ENCODE data around the gene SCAMP2. TPM values are rescaled to one million over a fixed set of nuclear protein-coding genes. Genes with fewer than 3 reads are reported as not detected.

Gene SCAMP2
- total RNA-seq, 1 experiment from 2014 or later = 32.1 TPM

DNA sequence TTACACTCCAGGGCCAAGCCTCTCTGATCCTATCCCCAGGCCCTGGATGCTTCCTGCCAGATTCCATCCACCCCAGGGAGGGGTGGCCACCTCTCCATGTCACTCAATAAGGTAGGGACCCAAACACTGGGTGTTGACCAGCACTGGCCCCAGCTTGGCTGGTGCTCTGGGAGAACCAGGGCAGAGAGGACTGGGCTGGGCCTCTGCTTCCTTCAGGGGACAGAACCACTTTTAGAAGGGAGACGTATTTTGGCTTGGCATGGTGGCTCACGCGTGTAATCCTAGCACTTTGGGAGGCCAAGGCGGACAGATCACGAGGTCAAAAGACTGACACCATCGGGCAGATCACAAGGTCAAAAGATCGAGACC, 51.4 kb downstream of the SCAMP2 start:
- DNase-seq (ENCODE audit: low read depth) = no peak

DNA sequence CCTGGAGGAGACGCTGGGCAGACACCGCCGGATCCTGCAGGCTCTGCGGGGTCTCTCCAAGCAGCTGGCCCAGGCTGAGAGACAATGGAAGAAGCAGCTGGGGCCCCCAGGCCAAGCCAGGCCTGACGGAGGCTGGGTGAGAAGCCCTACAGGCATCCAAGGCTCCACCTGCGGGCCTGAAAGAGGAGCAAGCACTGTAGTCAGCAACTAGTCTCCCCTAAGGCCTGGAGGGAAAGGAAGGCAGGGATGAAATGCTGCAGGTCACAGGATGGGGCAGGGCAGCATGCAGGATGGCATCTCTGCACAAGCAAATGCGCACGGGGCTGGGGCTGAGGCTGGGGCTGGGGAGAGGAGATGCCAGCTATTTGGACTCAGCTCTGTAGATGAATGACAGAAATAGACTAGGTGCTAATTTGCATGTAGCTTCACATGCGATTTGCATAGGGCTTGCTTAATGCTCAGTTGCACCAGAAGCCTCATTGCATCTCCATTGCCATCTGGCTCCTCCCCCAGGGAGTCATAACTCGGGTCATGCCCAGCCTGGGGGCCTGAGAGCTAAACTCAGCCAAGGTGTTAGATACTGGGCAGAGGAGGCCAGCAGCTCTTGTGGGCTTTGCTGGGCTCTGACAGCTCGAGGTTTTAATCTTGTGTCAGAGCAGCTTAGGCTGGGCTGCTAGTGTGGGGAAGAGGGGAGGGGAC, 51.9 kb downstream of the SCAMP2 start:
- DNase-seq (ENCODE audit: low read depth) = no peak

DNA sequence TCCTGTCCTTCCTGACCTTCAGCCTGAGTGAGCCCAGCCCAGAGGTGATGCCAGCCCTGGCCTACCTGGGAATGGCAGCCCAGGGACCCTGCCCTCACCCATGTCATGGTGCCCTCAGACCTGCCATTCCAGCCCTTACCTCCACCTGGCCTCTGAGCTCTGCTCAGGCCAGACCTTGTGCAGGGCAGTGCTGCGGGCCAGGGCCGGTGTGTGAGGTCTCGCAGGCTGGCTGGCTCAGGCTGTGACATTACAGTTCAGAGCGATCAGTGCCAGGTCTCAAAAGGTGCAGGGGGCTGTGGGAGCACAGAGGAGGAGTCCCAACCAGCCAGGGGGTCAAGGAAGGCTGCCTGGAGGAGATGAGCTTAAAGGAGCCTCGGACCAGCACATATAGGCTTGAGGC, 53.1 kb downstream of the SCAMP2 start:
- DNase-seq (ENCODE audit: low read depth) = no peak

DNA sequence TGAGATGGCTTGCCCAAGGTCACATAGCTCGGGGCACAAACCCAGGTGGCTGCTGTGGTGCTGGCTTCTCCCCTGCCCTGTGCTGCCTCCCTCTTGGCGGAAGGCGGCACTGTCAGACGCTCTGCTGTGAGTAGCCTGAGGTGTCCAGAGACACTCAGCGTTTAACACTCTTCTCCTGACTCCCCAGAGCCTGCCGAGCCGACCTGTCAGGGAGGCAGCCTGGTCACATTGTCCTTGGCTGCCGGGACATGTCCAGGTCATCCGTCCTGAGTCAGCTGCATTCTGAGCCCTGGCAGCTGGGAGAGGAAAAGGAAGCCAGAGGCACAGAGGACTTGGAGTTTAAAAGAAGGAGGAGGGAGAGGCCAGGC, 55.8 kb downstream of the SCAMP2 start:
- peak; percentile 23 for DNase-seq (ENCODE audit: low read depth)

DNA sequence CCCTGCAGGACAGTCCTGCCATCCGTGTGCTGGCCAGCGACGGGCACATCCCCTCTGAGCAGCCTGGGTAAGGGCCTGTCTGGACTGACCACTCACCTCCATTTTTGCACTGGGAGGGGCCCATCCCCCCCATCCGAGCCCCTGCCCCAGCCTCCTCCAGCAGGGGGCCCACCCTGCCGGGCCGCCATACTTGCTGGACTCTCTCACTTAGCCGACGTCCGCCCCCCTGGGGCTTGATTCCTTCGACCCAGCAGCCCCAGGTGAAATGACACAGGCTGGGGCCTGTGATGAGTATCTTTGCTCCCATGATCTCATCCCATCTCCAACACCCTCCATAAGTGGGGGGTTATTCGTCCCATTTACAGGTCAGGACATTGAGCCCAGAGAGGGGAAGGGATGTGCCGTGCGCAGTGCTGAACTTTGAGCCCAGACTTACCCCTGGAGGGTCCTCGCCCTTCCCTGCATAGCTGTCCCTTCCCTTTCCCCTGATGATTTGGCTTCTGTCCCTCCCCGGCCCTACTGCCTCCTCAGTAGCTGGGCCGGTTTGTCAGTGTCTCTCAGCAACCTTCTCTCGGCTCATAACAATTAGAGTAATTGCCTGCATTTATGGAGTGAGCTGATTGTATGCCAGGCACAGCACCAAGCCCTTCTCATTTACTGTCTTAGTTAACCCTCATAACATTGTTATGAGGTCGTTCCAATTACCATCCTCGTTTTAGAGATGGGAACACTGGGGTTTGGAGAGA, 56.4 kb downstream of the SCAMP2 start:
- no peak for DNase-seq (ENCODE audit: low read depth)

DNA sequence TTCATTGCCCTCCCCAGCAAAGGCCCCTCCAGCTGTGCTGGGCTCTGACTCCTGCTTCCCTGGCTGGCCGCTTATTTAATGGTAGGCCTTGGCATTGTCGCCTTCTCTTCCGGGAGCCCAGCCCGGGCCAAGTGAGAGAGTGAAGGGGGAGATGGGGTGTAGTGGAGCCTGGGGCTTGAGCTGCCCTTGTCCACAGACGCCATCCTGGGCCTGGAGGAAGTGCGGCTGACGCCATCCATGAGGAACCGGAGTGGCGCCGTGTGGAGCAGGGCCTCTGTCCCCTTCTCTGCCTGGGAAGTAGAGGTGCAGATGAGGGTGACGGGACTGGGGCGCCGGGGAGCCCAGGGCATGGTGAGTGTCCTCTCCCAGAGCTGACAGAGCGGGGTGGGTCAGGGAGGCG, 57.2 kb downstream of the SCAMP2 start:
- no peak for DNase-seq (ENCODE audit: low read depth)

DNA sequence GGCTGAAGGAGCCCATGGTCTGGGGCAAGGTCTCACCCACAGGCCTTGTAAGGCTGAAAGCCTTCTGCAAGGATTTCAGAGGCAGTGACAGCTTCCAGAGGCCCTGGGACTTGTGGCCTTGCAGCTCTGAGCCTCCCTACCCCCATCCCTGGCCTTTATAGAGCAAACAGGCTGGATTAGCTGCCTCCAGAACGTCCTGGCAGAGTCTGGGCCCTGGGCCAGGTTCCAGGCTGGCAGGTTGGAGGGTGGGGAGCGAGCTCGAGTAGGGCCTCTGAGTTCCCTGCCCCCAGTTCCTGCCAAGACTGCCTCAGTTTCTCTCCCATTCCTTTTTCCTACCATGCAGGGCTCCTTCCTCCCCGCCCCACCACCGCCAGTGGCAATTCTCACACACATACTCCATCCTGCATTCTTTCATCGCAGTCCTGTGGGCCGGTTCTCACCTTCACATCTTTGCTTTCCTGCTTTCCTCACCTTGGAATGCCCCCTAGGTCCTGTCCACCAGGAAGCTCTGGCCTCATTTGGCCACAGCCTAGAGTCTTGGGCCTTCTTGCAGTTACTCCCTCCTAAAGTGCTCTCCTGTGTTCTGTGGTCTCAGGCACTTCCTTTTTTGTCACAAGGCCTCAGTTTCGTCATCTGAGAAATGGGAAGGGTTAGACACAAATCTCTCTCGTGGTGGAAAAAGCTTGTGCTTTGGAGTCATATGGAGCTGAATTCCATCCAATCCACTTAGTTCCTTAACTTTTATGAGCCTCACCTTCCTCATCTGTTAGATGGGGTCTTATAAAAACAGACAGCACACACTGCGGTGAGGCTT, 57.8 kb downstream of the SCAMP2 start:
- no peak for DNase-seq (ENCODE audit: low read depth)

DNA sequence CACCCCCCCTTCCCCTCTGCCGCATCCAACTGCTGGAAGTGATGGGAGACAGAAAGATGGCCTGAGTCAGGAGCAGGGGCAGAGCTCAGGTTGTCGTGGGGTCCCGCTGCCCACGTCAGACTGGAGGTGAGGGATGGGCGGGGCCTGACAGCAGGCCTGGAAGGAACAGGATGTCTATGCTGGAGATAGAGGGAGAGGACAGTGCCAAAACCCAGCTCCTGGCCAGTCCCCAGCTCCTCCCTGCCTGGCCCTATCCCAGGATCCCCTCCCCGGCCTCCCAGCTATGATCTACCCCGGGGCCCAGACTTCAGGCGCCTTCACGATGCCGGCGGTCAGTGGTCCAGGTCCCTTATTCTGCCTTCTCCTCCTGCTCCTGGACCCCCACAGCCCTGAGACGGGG, 60.6 kb downstream of the SCAMP2 start, which contains the start of gene LMAN1L:
TSS of gene LMAN1L (plus strand) at position 303 of the 400 bp plus-strand sequence. CDS start at position 323, 20 bp downstream.
- no peak for DNase-seq (ENCODE audit: low read depth)

DNA sequence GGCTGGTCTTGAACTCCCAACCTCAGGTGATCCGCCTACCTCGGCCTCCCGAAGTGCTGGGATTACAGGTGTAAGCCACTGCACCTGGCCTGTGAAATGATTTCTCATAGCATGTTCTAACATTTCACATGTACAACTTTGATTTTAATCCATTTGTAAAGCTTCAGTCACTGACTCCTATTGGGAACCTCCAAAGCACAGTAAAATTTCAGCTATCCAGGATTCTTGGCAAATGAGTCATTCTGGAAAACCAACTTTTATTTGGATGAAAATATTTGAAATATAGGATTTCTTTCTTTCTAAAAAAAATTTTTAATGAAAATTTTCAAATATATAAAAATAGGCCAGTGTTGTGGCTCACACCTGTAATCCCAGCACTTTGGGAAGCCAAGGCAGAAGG, 63.2 kb downstream of the SCAMP2 start:
- no peak for DNase-seq (ENCODE audit: low read depth)

DNA sequence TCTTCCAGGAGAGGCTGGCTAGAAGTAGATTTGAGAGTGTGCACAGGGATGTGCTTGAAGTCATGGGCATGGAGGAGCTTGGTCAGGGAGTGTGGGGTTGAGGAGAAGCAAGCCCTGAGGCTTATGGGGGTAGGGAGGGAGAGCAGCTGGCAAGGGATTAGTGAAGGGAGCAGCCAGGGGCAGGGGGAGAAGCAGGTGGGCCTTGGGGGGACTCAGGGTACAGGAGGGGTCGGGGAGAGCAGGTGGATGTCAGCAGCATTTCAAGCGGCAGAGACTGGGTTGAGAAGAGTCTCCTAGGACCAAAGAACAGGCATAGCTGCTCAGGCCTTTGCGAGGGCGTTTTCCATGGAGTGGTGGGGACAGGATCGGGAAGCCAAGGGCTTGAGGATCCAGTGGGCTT, 63.9 kb downstream of the SCAMP2 start:
- DNase-seq (ENCODE audit: low read depth) = no peak

DNA sequence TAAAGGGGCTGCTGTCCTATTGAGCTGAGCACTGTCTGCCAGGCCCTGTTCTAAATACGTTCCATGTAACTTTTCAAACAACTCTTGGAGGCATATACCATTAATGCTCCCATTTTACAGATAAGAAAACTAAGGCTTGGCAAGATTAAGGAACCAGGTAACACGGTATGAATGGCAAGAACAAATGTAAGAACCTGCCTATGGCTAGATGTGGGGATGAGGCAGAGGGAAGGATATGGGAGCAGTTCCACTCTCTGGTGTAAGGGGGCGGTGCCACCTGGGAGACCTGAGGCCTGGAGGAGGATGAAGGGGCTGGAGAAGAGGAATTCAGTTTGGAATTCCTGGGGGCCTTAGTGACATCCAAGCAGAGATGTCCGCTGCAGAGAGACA, 64.3 kb downstream of the SCAMP2 start:
- DNase-seq (ENCODE audit: low read depth) = no peak

DNA sequence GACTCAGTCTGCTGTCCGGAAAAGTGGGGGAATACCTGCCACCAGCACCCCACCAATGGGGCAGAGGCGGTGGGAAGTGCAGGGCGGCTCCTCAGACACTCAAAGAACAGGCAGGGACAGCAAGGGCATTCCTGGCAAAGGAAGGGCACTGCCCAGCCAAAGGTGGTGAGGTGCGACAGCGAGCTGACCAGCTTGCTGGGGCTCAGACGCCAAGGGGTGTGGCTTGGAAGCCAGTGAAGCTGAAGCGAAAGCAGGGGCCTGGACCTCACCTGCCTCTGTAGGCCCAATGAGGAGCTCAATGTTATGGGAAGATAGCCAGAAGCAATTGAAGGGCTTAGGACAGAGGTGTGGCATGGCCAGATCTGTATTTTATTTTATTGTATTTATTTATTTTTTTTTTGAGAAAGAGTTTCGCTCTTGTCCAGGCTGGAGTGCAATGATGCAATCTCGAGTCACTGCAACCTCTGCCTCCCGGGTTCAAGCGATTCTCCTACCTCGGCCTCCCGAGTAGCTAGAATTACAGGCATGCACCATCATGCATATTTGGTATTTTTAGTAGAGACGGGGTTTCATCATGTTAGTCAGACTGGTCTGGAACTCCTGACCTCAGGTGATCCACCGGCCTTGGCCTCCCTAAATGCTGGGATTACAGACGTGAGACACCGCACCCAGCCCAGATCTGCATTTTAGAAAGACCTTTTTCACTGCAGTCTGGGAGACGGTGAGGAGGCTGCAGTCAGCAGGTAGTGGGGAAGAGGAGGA, 64.9 kb downstream of the SCAMP2 start:
- no peak for DNase-seq (ENCODE audit: low read depth)

DNA sequence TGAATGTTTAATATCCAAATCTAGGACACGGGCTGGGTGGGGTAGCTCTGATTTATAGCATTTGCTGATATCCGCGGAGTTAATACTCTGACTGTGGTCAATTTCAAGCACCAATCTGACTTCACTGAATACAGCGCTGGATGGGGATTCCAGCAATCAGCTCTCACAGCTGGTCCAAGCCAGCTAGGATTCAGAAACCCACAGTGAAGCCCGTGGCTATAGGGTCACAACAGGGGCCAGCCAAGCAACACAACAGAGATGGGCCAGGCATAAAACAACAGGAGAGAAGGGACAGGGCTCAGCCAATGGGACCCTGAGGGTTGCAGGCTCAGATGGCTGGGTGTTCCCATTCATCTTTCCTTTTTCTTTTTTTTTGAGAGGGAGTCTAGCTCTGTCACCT, 65.9 kb downstream of the SCAMP2 start:
- no peak for DNase-seq (ENCODE audit: low read depth)

DNA sequence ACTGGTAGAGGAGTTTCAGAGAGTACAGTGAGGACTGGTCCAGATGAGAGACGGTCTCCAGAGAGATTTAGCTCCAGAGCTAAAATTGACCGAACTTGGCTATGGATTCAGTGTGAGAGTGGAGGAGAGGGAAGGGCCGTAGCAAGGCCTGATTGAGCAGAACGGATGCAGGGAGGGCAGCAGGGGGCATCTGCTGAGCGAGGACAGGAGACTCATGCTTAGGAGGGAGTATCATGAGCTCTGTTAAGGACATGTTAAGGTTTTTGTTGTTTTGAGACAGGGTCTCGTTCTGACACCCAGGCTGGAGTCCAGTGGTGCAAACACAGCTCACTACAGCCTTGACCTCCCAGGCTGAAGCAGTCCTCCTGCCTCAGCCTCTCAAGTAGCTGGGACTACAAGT, 68.2 kb downstream of the SCAMP2 start:
- DNase-seq (ENCODE audit: low read depth) = no peak

DNA sequence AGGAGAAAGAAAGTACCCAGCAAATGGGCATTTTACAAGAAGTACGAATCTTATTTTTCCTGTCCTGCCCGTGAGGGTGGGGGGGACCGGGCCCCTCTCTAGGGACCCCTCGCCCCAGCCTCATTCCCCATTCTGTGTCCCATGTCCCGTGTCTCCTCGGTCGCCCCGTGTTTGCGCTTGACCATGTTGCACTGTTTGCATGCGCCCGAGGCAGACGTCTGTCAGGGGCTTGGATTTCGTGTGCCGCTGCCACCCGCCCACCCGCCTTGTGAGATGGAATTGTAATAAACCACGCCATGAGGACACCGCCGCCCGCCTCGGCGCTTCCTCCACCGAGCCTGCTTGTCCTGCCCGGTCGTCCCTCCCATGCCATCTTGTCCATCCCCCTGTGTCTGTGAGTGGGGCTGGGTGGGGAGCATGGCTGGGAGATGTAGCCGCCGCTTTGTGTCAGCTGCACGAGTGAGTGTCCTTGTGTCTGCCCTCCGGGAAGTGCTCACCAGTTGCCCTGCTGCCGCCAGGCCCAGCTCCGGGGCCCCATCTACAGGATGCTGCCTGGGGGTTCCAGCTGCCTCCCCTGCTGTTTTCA, 70.2 kb downstream of the SCAMP2 start:
- no peak for DNase-seq (ENCODE audit: low read depth)

DNA sequence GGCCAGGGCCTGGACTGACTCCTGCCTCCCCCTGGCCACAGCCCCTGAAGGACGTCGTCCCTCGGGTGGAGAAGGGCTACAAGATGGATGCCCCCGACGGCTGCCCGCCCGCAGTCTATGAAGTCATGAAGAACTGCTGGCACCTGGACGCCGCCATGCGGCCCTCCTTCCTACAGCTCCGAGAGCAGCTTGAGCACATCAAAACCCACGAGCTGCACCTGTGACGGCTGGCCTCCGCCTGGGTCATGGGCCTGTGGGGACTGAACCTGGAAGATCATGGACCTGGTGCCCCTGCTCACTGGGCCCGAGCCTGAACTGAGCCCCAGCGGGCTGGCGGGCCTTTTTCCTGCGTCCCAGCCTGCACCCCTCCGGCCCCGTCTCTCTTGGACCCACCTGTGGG, 70.9 kb downstream of the SCAMP2 start:
- DNase-seq (ENCODE audit: low read depth) = no peak

DNA sequence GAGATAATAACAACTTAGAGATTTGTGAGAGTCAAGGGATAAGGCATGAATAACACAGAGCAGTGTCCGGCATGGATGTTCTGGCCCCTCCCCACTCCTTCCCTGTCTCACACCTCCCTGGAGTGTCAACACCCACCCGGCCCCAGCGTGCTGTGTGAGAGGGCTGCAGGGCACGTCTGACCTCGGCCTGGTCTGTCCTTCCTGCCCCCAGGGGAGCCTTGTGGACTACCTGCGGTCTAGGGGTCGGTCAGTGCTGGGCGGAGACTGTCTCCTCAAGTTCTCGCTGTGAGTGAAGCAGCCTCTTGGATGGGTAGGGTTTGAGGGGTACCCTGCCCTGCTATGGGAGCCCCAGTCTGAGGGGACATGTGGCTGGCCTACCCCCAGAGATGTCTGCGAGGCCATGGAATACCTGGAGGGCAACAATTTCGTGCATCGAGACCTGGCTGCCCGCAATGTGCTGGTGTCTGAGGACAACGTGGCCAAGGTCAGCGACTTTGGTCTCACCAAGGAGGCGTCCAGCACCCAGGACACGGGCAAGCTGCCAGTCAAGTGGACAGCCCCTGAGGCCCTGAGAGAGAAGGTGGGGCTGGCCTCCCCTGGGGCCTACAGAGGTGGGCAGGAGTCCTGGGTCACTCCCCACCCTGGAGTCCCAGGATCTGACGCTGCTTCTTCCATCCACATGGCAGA, 71.7 kb downstream of the SCAMP2 start:
- DNase-seq (ENCODE audit: low read depth) = no peak

DNA sequence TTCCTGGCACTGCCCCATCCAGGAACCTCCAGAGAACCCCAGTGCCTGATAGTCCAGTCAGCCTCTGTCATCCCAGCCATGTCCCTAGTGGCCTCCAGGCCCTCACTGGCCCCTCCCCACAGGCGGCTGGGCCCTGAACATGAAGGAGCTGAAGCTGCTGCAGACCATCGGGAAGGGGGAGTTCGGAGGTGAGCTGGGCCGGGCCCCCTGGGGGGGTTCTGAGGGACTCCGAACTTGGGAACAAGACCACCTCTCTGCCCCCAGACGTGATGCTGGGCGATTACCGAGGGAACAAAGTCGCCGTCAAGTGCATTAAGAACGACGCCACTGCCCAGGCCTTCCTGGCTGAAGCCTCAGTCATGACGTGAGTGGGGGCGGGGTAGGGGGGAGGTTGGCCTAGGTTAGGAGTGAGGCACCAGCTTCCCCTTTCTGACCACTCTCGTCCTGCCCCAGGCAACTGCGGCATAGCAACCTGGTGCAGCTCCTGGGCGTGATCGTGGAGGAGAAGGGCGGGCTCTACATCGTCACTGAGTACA, 72.5 kb downstream of the SCAMP2 start:
- no peak for DNase-seq (ENCODE audit: low read depth)

DNA sequence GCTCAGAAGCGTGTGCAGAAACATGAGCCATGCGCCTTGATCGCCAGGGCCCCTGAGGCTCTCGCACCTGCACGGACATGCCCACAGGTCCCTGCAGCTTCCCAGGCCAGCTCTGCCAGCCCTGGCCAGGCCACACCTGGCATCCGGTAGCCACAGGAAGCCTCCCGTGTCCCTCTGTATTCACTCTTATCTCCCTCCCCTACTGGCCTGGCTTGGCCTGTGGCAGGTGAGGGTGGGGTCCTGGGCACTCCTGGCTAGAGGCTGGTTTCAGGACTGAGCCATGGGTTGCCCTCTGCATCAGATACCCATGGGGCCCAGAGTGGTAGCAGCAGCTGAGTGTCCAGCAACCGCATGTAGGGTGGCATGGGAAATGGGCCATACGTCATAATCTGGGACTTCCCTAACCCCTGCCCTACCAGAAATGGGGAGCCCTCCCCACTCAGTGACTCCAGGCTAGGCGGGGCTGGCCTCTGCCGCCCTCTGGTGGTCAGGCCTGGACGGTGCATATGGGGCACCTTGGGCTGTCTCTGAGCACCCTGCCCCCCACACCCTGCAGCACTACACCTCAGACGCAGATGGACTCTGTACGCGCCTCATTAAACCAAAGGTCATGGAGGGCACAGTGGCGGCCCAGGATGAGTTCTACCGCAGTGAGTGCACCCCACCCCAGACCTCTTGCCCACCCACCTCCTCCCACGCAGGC, 73.2 kb downstream of the SCAMP2 start:
- DNase-seq (ENCODE audit: low read depth) = peak; percentile 73

Data from HT1080 (cell line).